GM19238 (cell line): ENCODE measurements around the gene ABCC8.

Experiments
- DNase-seq: peaks from one replicate; pipeline ENCODE4 v3.0.0; 2011; ENCODE audit warnings: low spot score; ENCODE audit not compliant: insufficient read length

ABCC8 gene

DNA sequence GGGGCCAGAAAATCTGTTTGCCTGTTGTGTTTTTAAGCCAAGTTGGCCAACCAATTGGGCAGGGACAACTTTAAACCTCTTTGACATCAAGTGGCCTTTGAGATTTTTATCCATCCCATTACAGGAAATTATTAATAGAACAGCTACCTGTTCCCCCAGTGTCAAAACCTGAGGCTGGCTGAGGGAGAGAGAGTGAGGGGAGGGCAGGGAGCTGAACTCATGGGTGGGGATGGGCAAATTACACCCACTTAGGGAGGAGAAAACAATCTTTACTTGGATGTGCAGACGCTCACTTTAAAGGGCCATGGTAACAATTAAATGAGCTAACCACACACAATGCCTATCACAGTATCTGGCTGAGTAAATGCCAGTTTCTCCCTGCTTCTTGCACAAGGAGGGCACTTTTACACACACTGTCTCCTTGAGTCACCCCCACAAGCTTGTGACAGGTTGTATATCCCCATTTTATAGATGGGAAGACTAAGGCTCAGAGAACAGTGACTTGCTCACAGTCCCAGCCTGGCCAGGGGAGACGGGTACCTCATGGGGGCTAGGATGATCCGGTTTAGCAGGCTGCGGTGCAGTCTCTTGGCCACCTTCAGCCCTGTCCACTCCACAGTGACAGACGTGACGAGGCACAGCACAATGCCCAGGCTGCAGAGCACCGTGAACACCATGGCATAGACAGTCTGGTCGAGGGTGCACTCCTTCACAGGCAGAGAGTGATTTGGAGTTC, 70.4 kb downstream of the ABCC8 start:
- DNase-seq, result no peak

DNA sequence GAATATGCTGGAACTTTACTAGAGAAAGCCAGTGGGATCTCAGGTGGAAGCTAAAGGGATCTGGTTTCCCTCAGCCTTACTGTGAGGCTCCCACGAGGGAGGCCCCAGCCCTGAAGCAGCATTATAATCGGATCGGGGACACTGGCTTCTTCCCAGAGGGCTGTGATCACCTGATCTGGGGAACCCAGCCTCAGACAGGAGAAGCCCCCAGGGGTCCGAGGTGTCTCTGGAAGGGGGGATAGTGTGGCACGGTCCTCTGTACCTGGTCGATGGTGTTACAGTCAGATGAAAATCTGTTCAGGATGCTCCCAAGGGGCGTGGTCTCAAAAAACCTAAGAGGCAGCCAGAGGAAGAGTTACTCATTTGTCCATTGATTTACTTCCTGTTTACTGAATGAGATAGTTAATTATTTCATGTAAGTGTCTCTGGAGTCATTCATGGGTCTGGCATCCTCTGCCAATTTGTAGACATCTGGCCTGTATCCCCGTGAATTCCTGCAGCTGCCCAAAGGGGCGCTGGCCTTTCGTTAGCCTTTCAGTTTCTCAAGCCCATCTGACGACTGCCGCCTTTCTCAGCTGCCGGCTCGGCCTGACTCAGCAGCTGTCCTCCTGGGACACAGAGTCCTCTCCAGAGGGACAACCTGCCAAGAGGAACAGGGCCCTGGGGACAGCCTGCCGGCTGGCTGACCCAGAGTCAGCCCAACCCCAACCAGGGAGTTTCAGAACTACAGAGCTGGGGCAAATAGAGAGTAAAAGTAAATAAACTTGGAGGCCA, 71.2 kb downstream of the ABCC8 start:
- DNase-seq, result no peak

- DNase-seq, result no peak
These were observed 72.5 kb downstream of the ABCC8 start for GRCh38 chr11:17403980-17404759.

DNA sequence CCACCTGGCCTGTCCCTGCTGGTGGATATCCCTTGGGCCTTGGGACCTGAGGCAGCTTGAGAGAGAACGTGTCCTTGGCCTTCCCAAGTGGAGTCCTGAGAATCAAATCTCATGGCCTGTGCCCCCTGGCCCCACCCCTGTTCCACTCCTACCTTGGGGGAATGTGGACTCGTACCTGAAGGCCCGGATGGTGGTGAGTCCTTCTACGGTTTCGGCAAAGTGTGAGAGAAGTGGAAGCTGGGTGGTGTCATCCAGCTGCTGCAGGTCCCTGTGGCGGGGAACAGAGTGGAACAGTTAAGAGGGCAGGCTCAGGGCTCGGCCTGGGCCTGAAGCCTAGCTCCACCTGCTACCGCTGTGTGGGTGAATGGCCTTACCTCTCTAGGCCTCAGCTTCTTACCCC, 74.2 kb downstream of the ABCC8 start:
- no peak for DNase-seq

- DNase-seq, result no peak
These were observed 74.8 kb downstream of the ABCC8 start for GRCh38 chr11:17401841-17402240.

- no peak for DNase-seq
These were observed 75.3 kb downstream of the ABCC8 start for GRCh38 chr11:17401316-17401715.

DNA sequence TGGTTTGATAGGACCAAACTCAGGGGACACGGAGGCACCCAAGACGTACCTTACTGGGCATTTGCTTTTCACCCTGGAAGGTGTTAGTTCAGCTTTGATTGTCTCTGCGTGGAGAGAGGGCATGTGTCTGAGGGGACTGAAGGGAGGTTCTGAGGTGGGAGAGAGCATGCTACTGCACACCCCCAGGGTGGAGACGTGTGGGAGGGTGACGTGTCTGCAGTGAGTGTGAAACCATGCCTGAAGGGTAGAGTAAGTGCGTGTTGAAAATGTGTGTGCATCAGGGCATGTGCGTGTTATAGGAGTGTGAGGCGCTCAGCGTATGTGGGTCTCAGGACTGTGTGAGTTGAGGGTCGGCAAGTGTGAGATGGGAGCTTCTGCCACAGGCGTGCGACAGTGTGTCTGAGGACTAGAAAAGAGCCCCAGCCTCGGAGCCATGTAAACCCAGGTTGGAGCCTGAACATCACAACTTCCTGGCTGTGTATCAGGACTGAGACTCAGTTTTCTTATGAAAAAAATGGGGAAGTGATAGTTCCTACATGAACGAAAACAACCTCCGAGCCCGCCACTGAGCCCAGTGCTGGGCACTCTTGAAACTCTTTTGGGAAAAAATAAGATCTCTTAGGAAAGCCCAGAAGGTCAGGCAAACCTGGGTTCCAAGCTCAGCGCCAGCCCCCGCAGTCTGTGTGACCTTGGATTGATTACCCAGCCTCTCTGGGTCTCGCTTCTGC, 76.4 kb downstream of the ABCC8 start:
- DNase-seq, result no peak

- DNase-seq, result no peak
These were observed 77.4 kb downstream of the ABCC8 start for GRCh38 chr11:17399236-17399635.

DNA sequence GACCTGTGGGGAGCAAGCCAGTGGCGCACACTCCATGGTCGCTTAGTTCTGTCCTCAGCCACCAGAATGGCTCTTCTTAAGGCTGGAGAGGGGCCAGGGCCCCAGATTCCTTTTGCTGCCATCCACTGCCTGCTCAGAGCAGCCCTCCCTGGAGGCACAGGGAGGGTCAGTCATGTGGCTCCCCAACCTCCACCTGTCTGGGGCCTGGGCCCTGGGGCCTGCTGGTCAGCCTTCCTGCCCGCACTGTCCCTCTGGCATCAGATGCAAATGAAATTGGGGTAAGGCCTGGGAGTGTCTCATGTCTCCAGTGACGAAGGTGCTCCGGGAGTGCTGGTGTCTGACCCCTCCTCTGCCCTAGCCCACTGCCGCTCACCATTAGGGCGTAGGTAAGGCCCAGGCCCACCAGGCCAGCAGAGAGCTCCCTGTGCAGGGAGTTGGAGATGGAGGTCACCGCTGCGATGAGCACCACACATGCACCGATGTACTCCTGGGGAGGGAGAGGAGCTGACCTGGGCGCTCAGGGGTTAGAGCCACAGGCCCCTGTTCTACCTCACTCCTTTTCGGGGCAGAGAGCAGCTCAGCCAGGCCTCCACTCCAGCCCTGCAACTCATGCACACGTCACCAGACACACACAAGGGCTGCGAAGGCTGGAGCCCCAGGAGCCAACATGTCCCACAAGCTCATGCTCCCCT, 79.2 kb downstream of the ABCC8 start:
- DNase-seq, result no peak

GRCh38 chr11:17396598-17397310, 79.9 kb downstream of the ABCC8 start:
- DNase-seq, result no peak

DNA sequence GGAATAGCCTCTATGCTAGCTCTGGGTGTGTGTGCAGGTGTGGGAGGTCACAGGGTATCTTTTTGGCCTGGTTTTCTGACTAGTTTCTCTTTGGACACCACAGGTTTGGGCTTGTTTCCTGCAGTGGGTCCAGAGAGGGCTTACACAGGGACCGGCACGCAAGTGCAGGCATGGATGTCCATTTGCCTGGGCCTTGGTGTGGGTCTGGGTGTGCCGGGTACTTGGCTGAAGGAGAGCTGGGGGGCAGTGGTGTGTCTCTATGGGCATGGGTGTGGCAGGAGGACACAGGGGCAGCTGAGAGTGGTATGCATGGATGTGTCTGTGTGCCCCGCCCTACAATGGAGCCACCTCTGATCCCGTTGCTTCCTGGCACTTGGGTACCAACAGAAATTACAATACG, 80.7 kb downstream of the ABCC8 start:
- no peak for DNase-seq

DNA sequence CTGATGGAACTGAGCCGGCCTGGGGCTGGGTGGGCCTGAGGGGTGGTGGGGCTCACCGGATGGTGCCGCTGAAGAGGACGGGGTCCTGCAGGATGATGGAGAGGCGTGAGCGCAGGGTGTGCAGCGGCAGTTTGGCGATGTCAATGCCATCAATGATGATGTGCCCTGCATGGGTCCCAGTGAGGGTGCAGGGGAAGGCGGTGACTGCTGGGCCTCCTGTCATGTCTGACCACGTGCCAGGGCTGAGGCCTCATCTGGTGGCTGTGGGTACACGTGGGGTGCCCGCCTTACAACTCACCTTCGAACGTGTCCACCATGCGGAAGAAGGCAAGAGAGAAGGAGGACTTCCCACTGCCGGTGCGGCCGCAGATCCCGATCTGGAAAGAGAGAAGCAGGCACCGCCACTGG, 81.1 kb downstream of the ABCC8 start:
- no peak for DNase-seq

- no peak for DNase-seq
These were observed 81.8 kb downstream of the ABCC8 start for GRCh38 chr11:17394743-17395390.

DNA sequence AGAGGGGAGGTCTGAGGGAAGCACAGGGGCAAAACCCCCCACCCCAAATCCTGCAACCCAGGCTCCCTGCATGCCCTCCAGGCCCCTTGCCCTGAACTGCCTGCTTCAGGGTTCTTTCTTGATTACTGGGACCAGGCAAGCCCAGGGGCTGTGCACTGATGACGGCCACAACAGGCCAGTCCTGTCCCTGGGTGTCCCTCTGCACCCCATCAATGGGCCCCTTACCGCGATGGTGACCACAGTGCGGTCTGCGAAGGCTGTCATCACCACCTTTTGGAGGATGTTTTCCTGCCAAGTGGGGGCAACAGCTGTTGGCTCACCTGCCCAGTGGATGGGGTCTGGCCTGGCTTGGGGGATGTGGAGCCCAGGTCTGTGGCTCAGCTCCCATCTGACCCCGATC, 83.2 kb downstream of the ABCC8 start:
- no peak for DNase-seq

GRCh38 chr11:17392872-17393271, 83.8 kb downstream of the ABCC8 start:
- no peak for DNase-seq

DNA sequence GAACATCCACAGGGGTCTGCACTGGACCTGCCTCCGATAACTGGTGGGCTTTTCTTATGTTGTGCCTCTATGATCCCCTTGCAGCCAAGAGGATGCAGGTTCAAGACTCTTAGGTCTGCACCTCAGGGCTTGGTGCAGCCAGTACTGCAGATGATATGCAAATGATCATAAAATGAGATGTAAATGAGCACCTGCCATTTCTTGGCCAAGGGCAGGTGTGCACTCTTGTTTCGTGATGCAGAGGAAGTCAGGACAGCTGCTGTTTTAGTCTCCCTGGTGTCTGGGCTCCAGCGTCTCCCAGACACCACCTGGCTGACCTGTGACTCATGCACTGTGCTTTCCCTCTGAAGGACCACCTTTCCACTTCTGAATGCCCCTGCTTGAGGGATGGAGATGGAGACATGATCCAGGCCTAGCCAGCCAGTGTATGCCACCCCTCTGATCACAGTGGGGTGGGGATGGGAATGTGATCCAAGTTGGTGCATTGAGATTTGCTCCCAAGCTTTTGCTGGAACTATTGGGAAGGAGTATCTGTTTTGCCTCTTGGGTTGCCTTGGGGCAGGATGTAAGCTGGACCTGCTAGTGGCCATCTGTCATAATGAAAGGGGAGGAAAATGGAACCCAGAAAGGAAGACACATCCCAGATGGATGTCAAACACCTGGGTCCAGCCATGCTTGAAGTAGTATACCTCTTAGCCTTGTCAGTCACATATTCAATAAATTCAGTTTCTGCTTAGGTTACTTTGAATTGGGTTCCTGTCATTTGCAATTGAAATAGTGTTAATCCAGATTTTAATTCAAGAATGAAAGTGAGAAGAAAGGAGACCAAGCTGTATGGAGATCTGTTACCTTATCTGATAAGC, 84.9 kb downstream of the ABCC8 start:
- no peak for DNase-seq

DNA sequence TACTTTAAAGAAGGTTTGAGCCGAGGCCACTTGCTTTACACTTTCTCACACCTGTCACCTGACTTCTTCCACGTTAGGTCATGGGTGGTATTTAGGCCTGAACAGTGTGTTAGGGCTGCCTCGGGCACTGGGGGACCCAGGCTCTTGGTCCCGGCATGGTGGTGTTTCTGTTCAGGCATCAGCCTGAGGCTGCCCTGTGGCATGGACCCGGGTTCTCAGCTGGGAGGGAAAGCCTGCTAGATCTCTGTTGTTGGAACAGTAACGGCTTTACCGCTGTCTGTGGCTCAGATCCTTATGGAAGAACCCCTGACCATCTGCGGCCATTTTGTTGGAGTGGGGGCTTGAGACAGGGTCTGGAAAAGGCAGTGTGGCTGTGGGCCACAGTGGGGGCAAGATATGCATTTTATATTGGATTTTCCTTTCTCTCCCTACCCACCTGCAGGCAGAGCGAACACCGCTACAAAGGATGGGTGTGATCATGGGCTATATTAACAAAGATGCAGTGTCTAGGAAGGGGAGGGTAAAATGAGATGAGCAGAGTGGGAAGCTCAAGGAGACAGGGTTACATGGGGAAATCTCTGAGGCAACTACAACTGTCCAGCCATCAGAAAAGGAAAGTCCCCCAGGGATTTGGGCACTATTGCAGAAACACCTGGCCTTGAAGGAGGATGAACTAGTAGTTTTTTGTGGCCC, 86.5 kb downstream of the ABCC8 start:
- no peak for DNase-seq
